Sigmoid colon (tissue), 4 donors: ENCODE data around the gene CHPF.

Experiments
- POLR2A ChIP-seq, 2 donors: fragments of 450-650 bp; IDR thresholded peaks; one replicate each; pipeline ENCODE4 v1.6.1; 2016; ENCODE audit warnings: antibody characterized with exemption in 2 of 2, mild to moderate bottlenecking in 2 of 2, moderate library complexity in 2 of 2
- POLR2AphosphoS5 ChIP-seq, 4 donors: sonication (generic); formaldehyde crosslinking; IDR thresholded peaks; one replicate each; pipeline ENCODE4 v1.6.1; 2017; ENCODE audit warnings: antibody characterized with exemption in 4 of 4
- TF ChIP-seq, protein P1 (sequence below), 4 experiments: fragments of 450-650 bp in 3 of 4; fragments of 200-600 bp in 1 of 4; IDR thresholded peaks; one replicate each; pipeline ENCODE4 v1.5.1; 2016 to 2019; ENCODE audit warnings: antibody characterized with exemption in 4 of 4, mild to moderate bottlenecking in 3 of 4, moderate library complexity in 2 of 4

DNA sequence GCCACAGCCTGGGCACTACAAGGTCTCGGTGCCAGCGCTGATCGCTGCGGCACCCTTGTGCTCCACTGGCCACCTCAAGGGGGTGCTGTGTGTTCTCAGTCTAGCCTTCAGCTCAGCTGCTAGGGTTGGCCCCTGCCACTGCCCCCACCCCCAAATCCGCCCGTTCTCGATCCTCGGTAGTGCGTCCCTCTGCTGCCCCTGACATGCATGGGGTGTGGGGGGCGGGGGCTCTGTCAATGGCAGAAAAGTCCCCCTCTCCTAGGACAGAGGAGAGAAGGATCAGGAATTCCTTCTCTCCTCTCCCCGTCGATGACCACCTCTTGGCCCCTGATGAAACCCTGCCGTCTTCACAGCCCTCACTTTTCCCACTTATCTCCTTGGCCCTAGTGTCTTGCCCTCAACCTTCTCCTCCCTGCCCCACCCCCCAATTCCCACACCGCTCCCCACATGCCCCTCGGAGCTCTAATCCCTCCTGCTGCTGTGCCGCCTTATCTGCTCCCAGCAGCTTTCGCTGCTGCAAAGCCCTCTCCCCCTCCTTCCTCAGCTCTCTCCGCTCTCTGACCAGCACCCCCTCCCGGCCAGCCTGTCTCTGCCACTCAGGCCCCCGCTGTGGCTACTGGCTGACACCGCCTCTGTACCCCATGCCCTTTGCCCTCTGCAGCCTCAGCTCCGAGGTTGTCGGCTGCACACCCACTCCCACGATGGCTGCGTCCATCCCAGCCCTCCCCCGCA is 33.7 kb downstream of the CHPF start:
- TF ChIP-seq, protein P1, sequence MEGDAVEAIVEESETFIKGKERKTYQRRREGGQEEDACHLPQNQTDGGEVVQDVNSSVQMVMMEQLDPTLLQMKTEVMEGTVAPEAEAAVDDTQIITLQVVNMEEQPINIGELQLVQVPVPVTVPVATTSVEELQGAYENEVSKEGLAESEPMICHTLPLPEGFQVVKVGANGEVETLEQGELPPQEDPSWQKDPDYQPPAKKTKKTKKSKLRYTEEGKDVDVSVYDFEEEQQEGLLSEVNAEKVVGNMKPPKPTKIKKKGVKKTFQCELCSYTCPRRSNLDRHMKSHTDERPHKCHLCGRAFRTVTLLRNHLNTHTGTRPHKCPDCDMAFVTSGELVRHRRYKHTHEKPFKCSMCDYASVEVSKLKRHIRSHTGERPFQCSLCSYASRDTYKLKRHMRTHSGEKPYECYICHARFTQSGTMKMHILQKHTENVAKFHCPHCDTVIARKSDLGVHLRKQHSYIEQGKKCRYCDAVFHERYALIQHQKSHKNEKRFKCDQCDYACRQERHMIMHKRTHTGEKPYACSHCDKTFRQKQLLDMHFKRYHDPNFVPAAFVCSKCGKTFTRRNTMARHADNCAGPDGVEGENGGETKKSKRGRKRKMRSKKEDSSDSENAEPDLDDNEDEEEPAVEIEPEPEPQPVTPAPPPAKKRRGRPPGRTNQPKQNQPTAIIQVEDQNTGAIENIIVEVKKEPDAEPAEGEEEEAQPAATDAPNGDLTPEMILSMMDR (IDR thresholded peaks at IDR 0.05): peak in 3 of 4 experiments; percentile 51 to 71 (median 69)
- no peak for TF ChIP-seq POLR2AphosphoS5 (IDR thresholded peaks at IDR 0.05)
- no peak for TF ChIP-seq POLR2A (IDR thresholded peaks at IDR 0.05)
